GM18519 (cell line): ENCODE results near the gene SCO2.

ENCODE experiments used
- ATAC-seq: cut with Tn5 transposase; IDR thresholded peaks from one replicate; pipeline ENCODE4 v1.9.1; 2021; ENCODE audit warnings: mild to moderate bottlenecking, moderate library complexity; ENCODE audit not compliant: unreplicated experiment, low FRiP score

Gene SCO2

GRCh38 chr22:50482107-50483074, 43.0 kb downstream of the SCO2 start:
- no peak for ATAC-seq

DNA sequence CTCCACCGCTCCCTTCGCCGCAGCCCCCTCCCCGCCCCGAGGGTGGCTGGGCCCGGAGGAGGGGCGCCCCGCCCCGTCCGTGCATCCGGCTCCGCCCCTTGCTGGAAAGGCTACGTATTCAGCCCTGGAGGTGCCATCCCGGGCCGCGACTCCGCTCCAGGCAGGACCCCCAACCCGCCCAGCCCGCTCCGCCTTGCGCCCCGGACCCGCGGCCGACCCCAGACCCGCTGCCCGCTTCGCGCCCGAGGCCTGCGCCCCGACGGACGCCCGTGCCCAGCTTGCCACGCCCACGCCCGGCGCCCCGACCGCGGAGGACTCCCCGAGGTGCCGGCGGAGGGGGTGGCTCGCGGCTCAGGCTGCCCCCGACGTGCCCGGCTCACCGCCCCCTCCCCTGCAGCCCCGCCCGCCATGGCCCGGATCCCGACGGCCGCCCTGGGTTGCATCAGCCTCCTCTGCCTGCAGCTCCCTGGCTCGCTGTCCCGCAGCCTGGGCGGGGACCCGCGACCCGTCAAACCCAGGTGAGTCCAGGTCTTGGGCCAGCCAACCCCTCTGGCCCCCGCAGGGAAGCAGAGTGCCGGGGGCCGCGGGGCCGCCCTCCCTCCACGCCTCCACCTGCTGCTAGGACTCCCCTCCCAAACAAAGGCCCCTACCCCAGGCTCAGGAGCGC, 43.8 kb downstream of the SCO2 start, which contains the start of gene ADM2:
Gene ADM2 (plus strand): TSS at position 104 of the 667 bp plus-strand sequence. CDS start 305 bp downstream, at position 409.
- no peak for ATAC-seq

DNA sequence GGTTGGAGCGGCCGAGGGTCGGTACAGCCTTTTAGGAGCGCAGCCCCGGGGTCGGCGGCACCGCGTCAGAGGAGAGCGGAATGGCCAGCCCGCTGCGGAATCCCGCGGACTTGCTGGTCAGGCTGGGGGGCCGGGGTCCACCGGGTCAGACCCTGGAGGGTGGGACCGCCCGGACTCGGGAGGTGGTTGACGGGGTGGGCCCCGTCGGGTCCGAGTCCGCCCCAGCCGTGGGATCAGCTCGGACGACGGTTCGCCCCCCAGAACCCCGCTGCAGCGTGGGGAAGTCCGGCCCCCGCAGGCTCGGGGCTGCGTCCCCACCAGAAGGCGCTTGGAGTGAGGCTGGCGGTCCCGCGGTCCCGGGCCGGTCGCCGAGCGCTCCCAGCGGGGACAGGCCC, 44.4 kb downstream of the SCO2 start:
- ATAC-seq = no peak

DNA sequence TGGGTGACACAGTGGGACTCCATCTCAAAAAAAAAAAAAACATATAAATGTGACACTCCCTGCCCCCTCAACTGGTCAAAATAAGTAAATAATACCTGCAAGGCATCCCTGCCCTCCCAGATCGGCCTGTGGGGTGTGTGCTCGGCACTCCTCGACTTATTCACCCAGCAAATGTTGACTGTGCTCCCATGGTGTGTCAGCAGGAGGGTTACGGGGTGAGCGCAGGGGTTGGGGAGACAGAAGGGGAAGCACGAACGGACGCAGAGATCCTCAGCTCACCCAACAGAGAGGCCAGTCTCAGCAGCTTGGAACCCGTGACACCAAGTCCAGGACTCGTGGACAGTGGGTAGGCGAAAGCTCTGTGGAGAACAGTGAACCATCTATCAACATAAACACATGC, 45.7 kb downstream of the SCO2 start:
- ATAC-seq = no peak

DNA sequence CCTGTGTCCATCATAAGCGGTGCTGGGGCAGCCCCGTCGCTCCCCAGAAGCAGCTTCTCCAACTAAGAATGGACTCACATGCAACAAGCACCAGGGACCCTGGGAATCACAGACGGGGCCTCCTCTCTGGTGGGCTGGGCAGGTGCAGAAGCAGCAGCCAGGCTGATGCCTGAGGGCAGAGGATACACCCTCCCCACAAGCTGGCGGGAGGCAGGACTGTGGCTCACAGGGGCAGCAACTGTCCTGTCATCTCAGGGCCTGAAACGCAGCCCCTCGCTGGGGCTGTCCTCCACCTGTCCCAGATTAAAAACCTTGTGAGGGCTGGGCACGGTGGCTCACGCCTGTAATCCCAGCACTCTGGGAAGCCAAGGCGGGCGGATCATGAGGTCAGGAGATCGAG, 47.5 kb downstream of the SCO2 start:
- no peak for ATAC-seq

DNA sequence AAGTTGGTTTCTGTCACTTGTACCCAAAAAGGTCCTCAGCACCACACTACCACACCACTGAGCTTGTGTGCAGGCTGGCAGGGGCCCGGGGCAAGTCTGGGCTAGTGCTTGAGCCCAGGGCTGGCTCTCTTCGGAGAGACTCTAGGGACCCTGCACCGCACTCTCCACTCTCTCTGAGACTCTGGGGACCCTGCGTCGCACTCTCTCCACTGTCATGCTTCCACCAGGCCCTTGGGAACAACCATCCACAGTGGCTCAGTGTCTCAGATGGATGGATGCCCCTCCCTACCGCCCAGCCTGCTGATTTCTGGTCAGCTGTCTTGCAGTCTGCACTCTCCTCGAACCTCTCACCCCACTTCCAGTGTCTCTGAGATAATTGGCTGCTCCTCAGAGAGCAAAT, 48.5 kb downstream of the SCO2 start:
- ATAC-seq = no peak

GRCh38 chr22:50475652-50476002, 49.8 kb downstream of the SCO2 start:
- no peak for ATAC-seq

GRCh38 chr22:50474710-50475651, 50.4 kb downstream of the SCO2 start, which contains the start of gene SBF1:
Gene SBF1, minus strand, starts transcription at chr22:50475035. Its CDS starts 195 bp downstream, at chr22:50474840.
- ATAC-seq = no peak

DNA sequence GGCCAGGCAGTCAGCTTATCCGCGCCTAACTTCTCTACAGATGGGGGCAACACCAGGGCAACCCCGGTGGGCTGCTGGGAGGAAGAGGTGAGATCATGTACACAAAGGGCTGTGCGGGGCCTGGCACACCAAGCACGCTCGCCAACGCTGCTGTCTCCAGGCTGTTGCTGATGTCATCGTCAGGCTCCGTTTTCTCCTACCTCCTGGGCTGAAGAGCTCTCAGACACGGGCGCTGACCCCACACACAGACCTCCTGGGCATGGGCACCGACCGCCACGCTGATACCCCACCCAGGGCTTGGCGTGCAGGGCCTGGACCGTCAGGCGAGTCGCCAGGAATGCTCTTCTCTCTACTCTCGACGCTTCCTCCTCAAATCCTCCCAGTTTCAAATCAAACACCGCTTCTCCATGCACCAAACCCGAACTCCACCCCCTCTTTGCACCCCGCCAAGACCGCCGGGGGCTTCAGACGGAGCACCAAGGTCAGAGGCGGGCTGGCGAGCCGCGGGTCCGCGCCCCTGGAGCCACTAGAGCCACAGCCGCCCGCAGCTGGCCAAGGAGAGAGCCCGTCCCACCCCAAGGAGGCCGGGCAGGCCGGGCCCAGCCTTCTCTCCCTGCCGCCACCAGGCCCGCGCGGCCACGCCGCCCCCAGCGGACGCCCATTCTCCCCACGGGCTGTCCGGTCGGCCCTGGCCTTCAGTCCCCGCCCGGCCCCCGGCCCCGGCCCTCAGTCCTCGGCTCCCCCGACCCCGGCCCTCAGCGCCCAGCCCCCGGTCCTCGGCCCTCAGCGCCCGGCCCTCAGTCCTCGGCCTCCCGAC, 51.3 kb downstream of the SCO2 start:
- ATAC-seq = no peak
